NCI-H1092 treated with DMSO at 0.1 percent for 48 hours (cell line): Measurements from ENCODE around the gene CD19.
"Not testable (repeated sequence)": the region's sequence is repeated elsewhere in the genome, so short reads cannot be mapped to it uniquely, and the experiment has no call there.

Experiments used
- DNase-seq: peaks from one replicate; lab custom pipeline; 2025; lab: John Stamatoyannopoulos, UW

Gene CD19

DNA sequence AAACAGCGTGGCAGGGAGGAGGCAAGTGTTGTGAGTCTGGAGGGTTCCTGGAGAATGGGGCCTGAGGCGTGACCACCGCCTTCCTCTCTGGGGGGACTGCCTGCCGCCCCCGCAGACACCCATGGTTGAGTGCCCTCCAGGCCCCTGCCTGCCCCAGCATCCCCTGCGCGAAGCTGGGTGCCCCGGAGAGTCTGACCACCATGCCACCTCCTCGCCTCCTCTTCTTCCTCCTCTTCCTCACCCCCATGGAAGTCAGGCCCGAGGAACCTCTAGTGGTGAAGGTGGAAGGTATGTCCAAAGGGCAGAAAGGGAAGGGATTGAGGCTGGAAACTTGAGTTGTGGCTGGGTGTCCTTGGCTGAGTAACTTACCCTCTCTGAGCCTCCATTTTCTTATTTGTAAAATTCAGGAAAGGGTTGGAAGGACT, at the start of gene CD19:
Gene CD19 (plus strand): TSS at position 171 of the 425 bp plus-strand sequence. CDS start 30 bp downstream, at position 201.
- DNase-seq, result no peak

DNA sequence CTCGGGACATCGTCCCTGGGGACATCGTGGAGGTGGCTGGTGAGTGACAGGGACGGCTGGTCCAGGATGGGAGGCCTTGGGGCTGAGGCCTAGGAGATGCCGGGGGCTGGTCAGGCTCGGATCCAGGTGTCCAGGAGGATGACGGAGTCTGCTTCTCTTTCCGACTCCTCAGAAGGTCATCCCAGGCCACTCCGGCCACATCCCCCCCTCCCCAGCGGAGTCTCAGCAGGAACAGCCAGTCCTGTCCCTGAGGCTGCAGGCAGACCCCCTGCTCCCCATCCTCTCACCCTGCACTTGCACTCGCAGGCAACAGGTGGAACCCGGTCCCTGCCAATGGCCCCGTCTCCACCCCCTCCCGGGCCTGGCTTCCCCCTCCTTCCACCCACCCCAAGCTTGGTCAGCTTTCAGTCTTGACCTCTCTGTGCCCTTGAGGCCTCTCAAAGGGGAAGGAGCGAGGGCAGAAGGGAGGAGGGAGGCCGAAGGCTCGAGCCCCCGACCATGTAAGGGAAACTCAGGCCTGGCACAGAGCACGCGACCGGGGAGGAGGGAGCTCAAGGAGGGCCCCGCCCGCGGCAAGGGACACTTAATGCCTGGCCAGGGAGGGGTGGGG, 49.1 kb upstream of the CD19 start:
- no peak for DNase-seq

DNA sequence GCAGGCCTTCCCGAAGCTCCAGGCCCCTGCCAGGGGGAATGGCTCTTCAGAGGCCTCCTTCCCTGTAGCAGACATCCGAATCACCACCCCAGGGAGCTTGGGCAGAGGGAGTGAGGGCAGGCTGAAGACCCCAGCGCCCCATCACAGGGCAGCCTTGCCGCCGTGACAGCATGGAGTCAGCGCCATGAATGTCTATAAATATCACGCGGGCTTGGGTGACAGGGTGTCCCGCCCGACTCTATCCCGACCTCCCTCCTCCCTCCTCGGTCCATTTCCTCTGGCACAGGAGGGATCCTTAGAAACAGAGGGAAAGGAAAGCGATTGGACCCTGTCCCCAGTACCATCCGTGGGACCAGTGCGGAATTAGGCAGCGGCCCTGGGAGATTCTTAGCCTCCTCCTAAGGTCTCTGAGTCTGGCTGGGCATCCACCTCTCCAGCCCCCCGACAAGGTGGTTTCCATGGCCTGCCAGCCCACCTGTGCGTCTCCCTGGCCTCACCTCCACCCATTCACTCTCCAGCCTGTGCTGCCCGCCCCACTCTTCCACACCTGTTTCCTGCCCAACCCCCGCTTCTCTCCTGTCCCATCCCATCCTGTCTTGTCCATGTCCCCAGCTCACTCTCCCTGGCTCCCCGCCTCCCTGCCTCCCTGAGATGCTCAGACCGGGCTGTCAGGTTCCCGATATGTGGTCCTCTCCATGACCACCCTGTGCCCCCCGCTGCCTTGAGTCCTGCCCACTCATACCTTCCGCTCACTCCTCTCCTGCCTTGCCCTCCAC, 48.4 kb upstream of the CD19 start:
- no peak for DNase-seq

DNA sequence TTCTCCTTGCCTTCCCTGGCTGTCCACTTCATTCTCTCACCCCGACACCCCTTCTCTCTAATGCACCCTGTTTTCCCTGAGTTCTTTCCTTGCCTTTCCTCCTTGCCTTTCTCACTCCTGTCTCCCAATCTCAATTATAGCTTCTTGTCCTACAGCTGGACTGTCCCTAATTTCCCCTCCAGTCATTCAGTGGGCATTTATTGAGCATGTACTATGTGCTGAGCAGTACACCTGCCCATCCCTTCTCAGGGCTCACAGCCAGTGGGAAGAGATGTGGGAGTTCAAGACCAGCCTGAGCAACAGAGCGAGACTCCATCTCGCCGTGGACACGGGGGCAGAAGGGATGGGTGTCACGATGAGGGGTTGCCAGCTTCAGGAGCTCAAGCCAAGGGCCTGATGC, 47.7 kb upstream of the CD19 start:
- no peak for DNase-seq

DNA sequence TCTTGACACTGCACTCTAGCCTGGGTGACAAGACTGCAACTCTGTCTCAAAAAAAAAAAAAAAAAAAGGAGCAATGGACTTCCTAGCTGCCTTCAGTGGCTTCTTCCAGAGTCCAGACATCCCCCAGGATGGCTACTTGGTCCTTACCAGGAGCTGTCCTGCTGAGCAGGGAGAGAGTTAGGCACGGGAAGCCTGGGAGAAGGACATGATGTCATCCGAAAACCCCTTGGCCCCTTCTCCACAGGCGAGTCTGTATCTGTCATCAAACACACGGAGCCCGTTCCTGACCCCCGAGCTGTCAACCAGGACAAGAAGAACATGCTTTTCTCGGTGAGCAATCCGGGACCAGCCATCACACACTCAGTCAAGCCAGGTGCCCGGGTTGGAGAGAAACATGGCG, 44.8 kb upstream of the CD19 start:
- DNase-seq, result no peak

DNA sequence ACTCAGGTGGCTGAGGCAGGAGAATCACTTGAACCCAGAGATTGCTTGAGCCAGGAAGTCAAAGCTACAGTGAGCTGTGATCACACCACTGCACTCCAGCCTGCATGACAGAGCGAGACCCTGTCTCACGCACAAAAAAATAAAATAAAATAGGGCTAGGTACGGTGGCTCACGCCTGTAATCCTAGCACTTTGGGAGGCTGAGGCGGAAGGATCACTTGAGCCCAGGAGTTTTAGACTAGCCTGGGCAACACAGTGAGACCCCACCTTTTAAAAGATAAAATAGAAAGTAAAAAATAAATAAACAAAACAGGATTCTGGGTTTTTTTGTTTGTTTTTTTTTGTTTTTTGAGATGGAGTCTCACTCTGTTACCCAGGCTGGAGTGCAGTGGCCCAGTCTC, 41.4 kb upstream of the CD19 start:
- not testable (repeated sequence) for DNase-seq

DNA sequence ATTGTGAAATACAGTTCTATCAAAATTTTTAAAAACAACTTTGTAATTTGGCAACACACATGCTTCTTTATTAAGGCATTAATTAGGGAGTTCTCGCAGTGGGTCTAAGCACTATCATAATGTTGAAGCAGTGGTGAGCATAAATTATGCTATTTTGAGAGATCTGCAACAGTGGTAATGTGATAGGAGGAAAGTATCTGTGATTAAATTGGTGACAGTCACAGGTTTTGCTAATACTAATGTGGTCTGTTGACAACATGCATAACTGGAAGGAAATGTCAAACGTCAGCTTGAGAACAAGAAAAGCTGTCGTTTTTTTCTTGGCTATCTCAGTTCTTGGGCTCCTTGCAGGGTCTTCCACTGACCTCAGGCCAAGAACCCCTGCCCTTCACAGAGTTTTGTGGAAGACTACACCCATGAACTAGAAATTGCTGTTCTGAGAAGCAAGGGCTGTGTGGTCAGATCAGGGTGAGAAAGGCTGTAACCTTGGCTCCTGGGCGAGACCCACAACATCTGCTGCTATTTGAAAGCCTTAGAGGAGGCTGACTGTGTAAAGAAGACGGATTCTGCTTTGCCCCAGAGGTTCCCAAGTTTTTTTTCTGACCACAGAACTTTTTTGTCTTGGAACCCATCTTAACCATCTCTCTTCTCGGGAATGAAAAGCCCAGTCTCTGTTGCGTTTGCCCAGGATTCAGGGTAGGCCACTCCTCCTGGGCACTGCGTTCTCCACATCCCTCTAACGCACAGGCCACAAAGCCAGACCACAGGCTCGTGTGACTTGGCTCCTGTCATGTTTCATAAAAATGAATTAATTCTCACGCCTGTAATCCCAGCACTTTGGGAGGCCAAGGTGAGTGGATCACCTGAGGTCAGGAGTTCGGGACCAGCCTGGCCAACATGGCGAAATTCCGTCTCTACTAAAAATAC, 39.5 kb upstream of the CD19 start:
- no peak for DNase-seq

DNA sequence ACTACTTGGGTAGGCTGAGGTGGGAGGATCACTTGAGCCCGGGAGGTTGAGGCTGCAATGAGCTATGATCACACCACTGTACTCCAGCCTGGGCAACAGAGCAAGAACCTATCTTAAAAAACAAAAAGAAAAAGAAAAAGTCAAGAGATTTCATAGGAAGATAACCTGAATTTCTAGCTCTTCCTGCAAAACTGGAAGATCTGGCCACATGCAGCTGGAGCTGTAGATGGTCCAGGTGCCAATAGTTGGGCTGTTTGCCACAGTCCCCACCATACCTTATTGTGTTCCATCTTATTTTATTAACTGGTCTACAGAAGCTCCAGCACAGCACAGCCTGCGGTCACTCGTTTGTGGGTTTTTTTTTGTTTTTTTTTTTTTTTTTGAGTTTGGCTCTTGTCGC, 38.5 kb upstream of the CD19 start:
- DNase-seq, result no peak

DNA sequence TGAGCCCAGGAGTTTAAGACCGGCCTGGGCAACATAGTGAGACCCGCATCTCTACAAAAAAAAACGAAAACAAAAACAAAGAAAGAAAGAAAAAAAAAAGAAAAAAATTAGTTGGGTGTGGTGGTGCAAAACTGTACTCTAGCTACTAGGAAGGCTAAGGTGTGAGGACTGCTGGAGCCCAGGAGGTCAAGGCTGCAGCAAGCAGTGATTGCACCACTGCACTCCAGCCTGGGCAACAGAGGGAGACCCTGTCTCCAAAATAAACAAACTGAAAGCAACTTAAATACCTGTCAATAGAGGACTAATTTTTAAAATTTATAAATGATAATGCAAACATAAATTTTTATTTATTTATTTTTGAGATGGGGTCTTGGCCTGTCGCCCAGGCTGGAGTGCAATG, 36.2 kb upstream of the CD19 start:
- DNase-seq, result no peak

DNA sequence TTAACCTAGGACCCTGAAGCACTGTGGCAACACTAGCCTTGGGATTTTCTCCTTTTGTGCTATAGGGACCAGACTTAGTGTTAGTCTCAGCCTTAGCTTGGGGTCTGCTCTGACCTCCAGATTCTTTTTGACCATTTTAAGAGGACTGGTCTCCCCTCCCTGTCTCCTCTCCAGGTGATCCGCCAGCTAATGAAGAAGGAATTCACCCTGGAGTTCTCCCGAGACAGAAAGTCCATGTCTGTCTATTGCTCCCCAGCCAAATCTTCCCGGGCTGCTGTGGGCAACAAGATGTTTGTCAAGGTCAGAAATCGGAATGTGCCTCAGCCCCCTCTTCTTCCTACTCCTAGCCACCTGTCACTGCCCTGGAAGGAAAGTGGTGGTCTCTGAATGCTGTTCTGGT, 33.9 kb upstream of the CD19 start:
- no peak for DNase-seq

DNA sequence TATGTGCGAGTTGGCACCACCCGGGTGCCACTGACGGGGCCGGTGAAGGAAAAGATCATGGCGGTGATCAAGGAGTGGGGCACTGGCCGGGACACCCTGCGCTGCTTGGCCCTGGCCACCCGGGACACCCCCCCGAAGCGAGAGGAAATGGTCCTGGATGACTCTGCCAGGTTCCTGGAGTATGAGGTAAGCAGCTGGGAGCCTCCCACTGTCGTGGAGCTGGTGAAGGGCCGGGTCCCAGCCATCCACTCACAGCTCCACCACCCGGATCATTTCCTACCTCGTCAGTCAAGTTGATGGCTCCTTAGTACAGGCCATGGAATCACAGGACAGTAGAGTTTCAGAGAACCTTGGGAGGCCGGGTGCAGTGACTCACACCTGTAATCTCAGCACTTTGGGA, 33.5 kb upstream of the CD19 start:
- no peak for DNase-seq

DNA sequence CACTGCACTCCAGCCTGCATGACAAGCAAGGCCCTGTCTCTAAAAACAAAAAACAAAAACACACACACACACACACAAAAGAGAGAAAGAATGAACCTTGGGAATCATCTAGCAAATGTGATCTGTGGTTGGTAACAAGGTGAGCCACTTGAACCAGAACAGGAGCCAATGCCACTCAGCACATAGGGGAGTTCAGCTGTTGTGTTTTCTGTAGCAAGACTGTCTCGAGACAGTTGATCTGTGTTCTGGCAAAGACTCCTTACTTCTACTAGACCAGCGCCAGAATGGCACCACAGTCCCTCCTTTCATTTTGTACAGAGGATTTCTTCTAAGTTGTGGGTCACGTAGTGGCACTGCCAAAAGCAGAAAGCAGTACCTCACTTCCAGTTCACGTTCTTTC, 32.8 kb upstream of the CD19 start:
- DNase-seq, result no peak

DNA sequence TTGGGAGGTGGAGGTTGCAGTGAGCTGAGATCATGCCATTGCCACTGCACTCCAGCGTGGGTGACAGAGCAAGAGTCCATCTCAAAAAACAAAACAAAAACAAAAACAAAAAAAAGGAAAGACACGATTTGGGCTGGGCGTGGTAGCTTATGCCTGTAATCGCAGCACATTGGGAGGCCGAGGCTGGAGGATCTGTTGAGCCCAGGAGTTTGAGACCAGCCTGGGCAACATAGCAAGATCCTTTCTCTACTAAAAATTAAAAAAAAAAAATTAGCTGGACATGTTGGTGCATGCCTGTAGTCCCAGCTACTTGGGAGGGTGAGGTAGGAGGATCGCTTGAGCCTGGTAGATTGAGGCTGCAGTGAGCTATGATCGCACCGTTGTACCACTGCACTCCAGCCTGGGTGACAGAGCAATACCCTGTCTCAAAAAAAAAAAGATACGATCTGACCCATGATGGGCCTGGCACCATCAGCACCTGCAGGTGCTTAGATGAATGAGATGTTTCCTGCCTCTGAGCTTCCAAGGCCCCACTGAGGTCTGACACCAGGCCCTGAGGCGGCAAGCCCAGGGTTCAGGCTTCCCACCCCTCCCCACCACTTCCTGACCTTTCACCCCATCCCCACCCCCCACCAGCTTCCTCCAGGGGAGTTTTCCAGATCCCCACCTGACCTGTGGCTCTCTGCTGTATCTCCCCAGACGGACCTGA, 31.7 kb upstream of the CD19 start:
- DNase-seq, result no peak

DNA sequence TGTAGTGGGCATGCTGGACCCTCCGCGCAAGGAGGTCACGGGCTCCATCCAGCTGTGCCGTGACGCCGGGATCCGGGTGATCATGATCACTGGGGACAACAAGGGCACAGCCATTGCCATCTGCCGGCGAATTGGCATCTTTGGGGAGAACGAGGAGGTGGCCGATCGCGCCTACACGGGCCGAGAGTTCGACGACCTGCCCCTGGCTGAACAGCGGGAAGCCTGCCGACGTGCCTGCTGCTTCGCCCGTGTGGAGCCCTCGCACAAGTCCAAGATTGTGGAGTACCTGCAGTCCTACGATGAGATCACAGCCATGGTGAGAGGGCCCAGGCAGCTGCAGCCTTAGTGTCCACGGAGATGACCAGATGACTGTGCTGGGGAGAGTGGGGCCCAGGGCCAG, 31.2 kb upstream of the CD19 start:
- DNase-seq, result no peak

DNA sequence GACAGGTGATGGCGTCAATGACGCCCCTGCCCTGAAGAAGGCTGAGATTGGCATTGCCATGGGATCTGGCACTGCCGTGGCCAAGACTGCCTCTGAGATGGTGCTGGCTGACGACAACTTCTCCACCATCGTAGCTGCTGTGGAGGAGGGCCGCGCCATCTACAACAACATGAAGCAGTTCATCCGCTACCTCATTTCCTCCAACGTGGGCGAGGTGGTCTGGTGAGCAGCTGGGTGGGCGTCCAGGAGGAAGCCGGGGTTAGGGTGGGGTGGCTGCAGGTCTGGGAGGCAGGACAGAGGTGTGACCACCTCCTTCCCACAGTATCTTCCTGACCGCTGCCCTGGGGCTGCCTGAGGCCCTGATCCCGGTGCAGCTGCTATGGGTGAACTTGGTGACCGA, 29.9 kb upstream of the CD19 start:
- no peak for DNase-seq

DNA sequence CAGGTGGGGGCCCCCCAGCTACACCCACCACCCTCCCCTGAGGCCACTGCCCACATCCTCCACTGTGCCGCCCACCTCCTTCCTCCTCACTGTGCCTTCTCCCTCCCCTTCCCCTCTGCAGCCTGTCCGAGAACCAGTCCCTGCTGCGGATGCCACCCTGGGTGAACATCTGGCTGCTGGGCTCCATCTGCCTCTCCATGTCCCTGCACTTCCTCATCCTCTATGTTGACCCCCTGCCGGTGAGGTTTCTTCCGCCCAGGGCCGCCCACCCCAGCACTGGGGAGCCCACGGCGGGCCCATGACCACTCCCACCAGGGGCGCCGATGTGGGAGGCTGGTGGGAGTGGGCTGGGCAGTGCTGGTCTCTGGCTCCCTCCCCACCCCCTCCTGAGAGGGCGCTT, 28.9 kb upstream of the CD19 start:
- no peak for DNase-seq

DNA sequence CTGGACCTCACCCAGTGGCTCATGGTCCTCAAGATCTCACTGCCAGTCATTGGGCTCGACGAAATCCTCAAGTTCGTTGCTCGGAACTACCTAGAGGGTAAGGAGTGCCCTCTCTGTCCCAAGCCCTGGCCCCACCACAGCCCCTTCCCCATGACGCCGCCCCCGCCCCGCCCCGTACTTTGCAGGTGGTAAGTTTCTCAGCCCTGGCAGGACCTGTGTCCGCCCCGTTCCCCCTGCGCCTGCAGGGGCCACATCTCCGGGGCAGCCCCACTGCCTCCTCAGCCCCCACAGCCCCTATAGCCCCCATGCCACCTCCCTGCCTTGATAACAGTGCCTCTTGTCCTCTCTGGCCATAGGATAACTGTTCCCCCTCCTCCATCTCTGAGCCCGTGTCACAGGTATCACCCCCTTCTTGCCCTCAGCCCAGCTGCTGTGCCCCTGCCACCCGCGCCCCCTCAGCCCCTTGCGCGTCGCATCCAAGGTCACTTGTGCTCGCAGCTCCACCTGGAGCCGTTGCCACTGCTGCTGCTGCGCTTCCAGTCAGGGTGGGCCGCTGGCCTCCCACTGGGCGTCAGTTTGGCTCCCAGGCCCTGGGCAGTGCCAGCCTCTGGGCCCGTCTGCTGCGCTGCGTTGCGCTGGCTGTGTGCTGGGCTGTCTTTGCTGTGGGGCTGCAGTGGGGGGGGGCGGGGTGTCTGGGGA, 28.3 kb upstream of the CD19 start:
- no peak for DNase-seq

DNA sequence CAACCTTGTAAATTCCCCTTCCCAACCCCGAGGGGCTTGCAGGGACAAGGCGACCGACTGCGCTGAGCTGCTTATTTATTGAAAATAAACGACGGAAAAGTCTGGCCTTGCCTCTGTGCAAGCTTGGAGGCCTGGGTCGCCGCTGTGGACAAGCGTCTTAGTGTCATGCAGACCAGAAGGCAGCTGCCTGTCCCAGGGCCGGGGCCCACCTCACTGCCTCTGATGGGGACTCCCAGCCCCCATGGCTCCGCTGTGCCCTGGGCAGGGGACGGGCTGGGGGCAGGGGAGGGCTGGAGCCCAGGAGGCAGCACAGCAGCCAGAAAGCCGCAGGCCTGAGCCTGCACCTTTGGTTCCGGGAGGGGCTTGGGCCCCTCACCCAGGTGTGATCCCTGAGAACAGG, 27.4 kb upstream of the CD19 start:
- no peak for DNase-seq

DNA sequence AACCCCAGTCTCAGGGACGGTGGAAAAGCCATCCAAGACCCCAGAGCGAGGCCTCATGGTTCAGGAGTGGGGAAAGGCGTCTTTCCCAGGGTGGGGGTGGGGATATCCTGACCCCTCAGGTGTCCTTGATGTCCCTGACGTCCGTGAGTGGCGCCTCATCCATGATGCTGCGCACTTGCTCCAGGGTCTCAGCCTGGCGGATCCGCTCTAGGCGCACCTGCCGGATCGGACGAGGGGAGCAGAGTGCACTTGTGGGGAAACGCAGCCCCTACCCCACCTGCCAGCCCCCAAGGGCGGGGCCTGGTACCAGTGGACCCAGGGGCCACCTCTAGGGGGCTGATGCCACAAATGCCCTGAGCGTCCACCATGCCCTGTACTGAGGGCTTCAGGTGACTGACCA, 26.9 kb upstream of the CD19 start:
- DNase-seq, result no peak

DNA sequence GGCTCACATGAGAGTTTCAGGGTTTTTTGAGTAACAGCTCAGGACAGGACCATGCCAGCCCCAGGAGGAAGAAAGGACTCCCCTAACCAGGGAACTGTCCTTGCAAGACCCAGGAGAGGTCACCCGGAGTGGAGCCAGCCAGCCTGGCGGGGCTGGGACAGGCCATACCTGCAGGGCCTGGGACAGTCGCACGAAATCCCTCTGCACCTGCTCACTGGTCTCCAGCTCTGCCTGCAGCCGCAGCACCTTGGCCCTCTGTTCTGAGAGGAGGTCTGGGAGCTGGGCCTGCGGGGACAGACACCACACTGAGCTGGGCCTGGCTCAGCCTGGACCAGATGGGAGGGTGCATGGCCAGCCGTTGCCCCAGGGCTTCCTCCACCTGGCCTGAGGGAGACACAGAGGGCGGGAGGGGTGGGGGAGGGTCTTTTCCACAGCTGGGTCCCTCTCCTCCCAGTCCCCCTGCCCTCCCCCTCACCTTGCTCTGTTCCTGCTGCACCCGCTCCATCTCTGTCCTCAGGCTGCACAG, 26.5 kb upstream of the CD19 start:
- DNase-seq, result no peak

DNA sequence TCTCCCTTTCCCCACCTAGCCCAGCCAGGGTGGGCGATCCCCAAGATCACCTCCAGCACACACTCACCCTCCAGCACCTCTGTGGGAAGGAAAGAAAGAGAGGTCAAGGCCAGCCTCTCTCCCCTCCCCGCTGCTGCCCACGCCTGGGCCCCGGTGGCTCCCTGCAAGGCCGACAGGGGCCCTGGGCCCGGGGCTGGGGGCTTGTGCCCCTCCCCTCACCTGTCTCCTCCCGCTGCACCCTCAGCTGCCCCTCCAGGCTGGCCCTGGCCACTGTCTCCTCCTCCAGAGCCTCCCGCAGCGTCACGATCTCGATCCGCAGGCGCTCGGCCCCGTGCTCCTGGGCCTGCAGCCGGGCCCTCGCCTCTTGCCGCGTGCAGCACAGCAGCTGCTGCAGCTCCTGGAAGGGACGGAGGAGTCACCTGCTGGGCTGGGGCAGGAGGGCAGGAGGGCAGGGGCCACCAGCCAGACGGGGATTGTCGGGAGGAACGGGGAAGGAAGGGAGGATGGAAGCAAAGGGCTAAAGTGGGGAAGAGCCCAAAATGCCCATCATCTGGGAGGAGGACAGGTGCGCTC, 25.9 kb upstream of the CD19 start:
- no peak for DNase-seq
